GM12865 (cell line): ENCODE measurements around the gene SIRT3.
"Not testable (repeated sequence)": the region's sequence is repeated elsewhere in the genome, so short reads cannot be mapped to it uniquely, and the experiment has no call there.

ENCODE experiments used
- DNase-seq: peaks from one replicate; pipeline ENCODE4 v3.0.0; 2010; ENCODE audit warnings: low read depth
- H3K4me3 ChIP-seq: 2 replicates; pipeline ENCODE4 v1.5.1; 2011; ENCODE audit warnings: mild to moderate bottlenecking, low read depth, low read length, control low read depth
- CTCF ChIP-seq: IDR thresholded peaks from 2 replicates; pipeline ENCODE4 v1.5.1; 2011; ENCODE audit warnings: low read length, control low read depth, low read depth, inconsistent platforms; ENCODE audit not compliant: insufficient read depth; ENCODE audit errors: missing control alignments

The SIRT3 gene

GRCh38 chr11:221998-222789 lies 13.9 kb downstream of the SIRT3 start:
- H3K4me3 ChIP-seq, result no peak overlapping the region
- DNase-seq, result no peak
- TF ChIP-seq CTCF, result no peak

- no peak overlapping the region for H3K4me3 ChIP-seq
- no peak for DNase-seq
- TF ChIP-seq CTCF, result no peak
Measured at GRCh38 chr11:221539-221938, 14.6 kb downstream of the SIRT3 start.

GRCh38 chr11:220641-221215 lies 15.4 kb downstream of the SIRT3 start:
- not testable (repeated sequence) for DNase-seq, H3K4me3 ChIP-seq

GRCh38 chr11:218815-219593 lies 17.1 kb downstream of the SIRT3 start:
- TF ChIP-seq CTCF, result no peak
- H3K4me3 ChIP-seq, result no peak overlapping the region
- no peak for DNase-seq

GRCh38 chr11:217704-218103 lies 18.4 kb downstream of the SIRT3 start:
- TF ChIP-seq CTCF, result no peak
- DNase-seq, result no peak
- H3K4me3 ChIP-seq, result no peak overlapping the region

GRCh38 chr11:216081-216974 lies 19.8 kb downstream of the SIRT3 start:
- no peak for DNase-seq
- H3K4me3 ChIP-seq, result no peak overlapping the region
- no peak for TF ChIP-seq CTCF
